Measurements from ENCODE around the gene PLXNB1. TPM values are rescaled to one million over a fixed set of nuclear protein-coding genes. Genes with fewer than 3 reads are reported as not detected.

The PLXNB1 gene
- total RNA-seq, 1 donor from 2014 or later, result 48.2 TPM

GRCh38 chr3:48367201-48367600, 62.7 kb downstream of the PLXNB1 start:
- peak; percentile 75 for DNase-seq

GRCh38 chr3:48364840-48365239, 65.0 kb downstream of the PLXNB1 start:
- no peak for DNase-seq

- no peak for DNase-seq
These were observed 68.0 kb downstream of the PLXNB1 start for GRCh38 chr3:48361928-48362327.

GRCh38 chr3:48356419-48356818, 73.5 kb downstream of the PLXNB1 start:
- peak; percentile 17 for DNase-seq

GRCh38 chr3:48353987-48354386, 75.9 kb downstream of the PLXNB1 start:
- no peak for DNase-seq

Small RNA genes within 50 kb of the gene (small RNA-seq; reads per million reads assigned to genes)
- not detected for gene RN7SL321P (ENCODE audit: low replicate concordance)

Other genes starting within 250 kb of the PLXNB1 start
- 4.8 TPM for gene CDC25A, start 241.7 kb downstream of the PLXNB1 start, total RNA-seq
- not detected for gene CAMP, start 206.6 kb downstream of the PLXNB1 start, total RNA-seq
- 10.1 TPM for gene ZNF589, start 189.0 kb downstream of the PLXNB1 start, total RNA-seq
- gene NME6, start 128.7 kb downstream of the PLXNB1 start, total RNA-seq, result 36.3 TPM
- gene SPINK8, start 96.4 kb downstream of the PLXNB1 start, total RNA-seq, result not detected
- gene FBXW12, start 57.9 kb downstream of the PLXNB1 start, total RNA-seq, result not detected
- gene CCDC51, start 10.0 kb upstream of the PLXNB1 start, total RNA-seq, result 11.5 TPM
- gene TMA7, start 10.2 kb upstream of the PLXNB1 start, total RNA-seq, result 188 TPM
- 8.7 TPM for gene ATRIP, start 16.7 kb upstream of the PLXNB1 start, total RNA-seq
- 43.8 TPM for gene SHISA5, start 74.1 kb upstream of the PLXNB1 start, total RNA-seq
- 9.4 TPM for gene PFKFB4, start 126.7 kb upstream of the PLXNB1 start, total RNA-seq
- 2.4 TPM for gene UCN2, start 133.7 kb upstream of the PLXNB1 start, total RNA-seq
- 54.8 TPM for gene COL7A1, start 165.2 kb upstream of the PLXNB1 start, total RNA-seq
- gene UQCRC1, start 179.6 kb upstream of the PLXNB1 start, total RNA-seq, result 465 TPM
- gene TMEM89, start 191.7 kb upstream of the PLXNB1 start, total RNA-seq, result not detected
- 12.4 TPM for gene SLC26A6, start 205.4 kb upstream of the PLXNB1 start, total RNA-seq
- gene CELSR3, start 232.8 kb upstream of the PLXNB1 start, total RNA-seq, result 0.51 TPM

All from tongue (tissue), 3 donors.